Transverse colon (tissue), 4 donors: ENCODE measurements around the gene PACS1. TPM values are rescaled to one million over a fixed set of nuclear protein-coding genes. Genes with fewer than 3 reads are reported as not detected.

Source experiments
- DNase-seq: peaks from one replicate; pipeline ENCODE4 v3.0.0-alpha.2; 2019
- H3K27ac ChIP-seq, 4 donors: fragments of 200-600 bp; sonication (generic); 2 replicates each; pipeline ENCODE4 v1.5.1; 2016 to 2018; ENCODE audit warnings: inconsistent platforms in 4 of 4
- H3K27me3 ChIP-seq: fragments of 200-600 bp; sonication (generic); 2 replicates; pipeline ENCODE4 v1.5.1; 2017; ENCODE audit warnings: inconsistent platforms
- H3K36me3 ChIP-seq, 4 donors: fragments of 200-600 bp; sonication (generic); 2 replicates each; pipeline ENCODE4 v1.5.1; 2017 to 2019; ENCODE audit warnings: inconsistent platforms in 4 of 4
- H3K4me1 ChIP-seq, 4 donors: fragments of 200-600 bp; sonication (generic); 2 replicates each; pipeline ENCODE4 v1.5.1; 2017 to 2020; ENCODE audit warnings: inconsistent platforms in 4 of 4
- H3K4me3 ChIP-seq, 4 donors: fragments of 200-600 bp; sonication (generic); 1 replicate in 1 of 4; 2 replicates in 3 of 4; pipeline versions ENCODE4 v1.5.1 to v1.6.1; 2017 to 2019; ENCODE audit warnings: inconsistent platforms in 4 of 4
- H3K9me3 ChIP-seq, 2 donors: fragments of 200-600 bp; sonication (generic); 2 replicates each; pipeline ENCODE4 v1.5.1; 2017 to 2019; ENCODE audit warnings: inconsistent platforms in 2 of 2
- EP300 ChIP-seq: sonication (generic); formaldehyde crosslinking; IDR thresholded peaks from one replicate; pipeline ENCODE4 v1.6.1; 2017; ENCODE audit warnings: antibody characterized with exemption, low read depth
- POLR2A ChIP-seq: fragments of 450-650 bp; IDR thresholded peaks from one replicate; pipeline ENCODE4 v1.6.1; 2016; ENCODE audit warnings: antibody characterized with exemption, mild to moderate bottlenecking, moderate library complexity
- POLR2AphosphoS5 ChIP-seq, 3 donors: sonication (generic); formaldehyde crosslinking; IDR thresholded peaks; one replicate each; pipeline ENCODE4 v1.6.1; 2016; ENCODE audit warnings: antibody characterized with exemption in 3 of 3
- WGBS, 2 donors: methylation state at CpG; one replicate each; pipeline ENCODE4 v1.1.5; 2018; ENCODE audit warnings: low coverage in 1 of 2; 5-methylcytosine and 5-hydroxymethylcytosine counted together
- in situ Hi-C, 4 donors: fragments of 200-750 bp; cut with MboI; loops; one replicate each; pipeline versions ENCODE4 v1.15.0 to v1.15.1; 2017; ENCODE audit warnings: low sequenced_read_pairs in 3 of 4, low pct_ligation_motif_present in 1 of 4, low pct_unique_long_range_greater_than_20kb in 1 of 4
- intact Hi-C: fragments of 100-400 bp; cut with DNase I; formaldehyde crosslinking; loops from one replicate; pipeline ENCODE4 v1.15.1; 2023; ENCODE audit warnings: low total_unique reads
- total RNA-seq, 4 donors: library from RNA; depleted of rRNA; stranded (reverse); fragments of >200 nt; gene quantifications; one replicate each; pipeline ENCODE4 v1.1.0, GENCODE V29; 2016
- TF ChIP-seq, protein P1 (sequence below), 5 experiments: fragments of 200-600 bp in 3 of 5; fragments of 450-650 bp in 2 of 5; sonication (generic) in 3 of 5; IDR thresholded peaks; 1 replicate in 2 of 5; 2 replicates in 3 of 5; pipeline ENCODE4 v1.5.1; 2016 to 2017; ENCODE audit warnings: antibody characterized with exemption in 5 of 5, inconsistent platforms in 3 of 5, mild to moderate bottlenecking in 2 of 5, moderate library complexity in 1 of 5

Gene PACS1
- total RNA-seq, 4 donors from 2014 or later, result 9.8 to 52.0 (median 27.2) TPM

DNA sequence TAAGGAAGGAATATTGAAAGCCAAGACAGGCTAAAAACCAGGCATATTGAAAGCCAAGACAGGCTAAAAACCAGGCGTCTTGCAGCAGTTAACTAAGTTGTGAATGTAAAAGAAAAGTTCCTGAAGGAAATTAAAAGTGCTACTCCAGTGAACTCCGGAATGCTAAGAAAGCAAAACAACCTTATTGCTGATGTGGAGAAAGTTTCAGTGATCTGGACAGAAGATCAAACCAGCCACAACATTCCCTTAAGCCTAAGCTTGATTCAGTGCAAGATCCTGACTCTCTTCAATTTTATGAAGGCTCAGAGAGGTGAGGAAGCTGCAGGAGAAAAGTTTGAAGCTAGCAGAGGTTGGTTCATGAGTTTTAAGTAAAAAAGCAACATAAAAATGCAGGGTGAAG is 51.4 kb downstream of the PACS1 start:
- no peaks in the 10 kb centered on the region for H3K27me3 ChIP-seq
- TF ChIP-seq, protein P1, sequence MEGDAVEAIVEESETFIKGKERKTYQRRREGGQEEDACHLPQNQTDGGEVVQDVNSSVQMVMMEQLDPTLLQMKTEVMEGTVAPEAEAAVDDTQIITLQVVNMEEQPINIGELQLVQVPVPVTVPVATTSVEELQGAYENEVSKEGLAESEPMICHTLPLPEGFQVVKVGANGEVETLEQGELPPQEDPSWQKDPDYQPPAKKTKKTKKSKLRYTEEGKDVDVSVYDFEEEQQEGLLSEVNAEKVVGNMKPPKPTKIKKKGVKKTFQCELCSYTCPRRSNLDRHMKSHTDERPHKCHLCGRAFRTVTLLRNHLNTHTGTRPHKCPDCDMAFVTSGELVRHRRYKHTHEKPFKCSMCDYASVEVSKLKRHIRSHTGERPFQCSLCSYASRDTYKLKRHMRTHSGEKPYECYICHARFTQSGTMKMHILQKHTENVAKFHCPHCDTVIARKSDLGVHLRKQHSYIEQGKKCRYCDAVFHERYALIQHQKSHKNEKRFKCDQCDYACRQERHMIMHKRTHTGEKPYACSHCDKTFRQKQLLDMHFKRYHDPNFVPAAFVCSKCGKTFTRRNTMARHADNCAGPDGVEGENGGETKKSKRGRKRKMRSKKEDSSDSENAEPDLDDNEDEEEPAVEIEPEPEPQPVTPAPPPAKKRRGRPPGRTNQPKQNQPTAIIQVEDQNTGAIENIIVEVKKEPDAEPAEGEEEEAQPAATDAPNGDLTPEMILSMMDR (IDR thresholded peaks at IDR 0.05), result no peak
- TF ChIP-seq POLR2A (no peak), EP300 (no peak), POLR2AphosphoS5 (IDR thresholded peaks at IDR 0.05) (no peak)
- intact Hi-C loops (no loop called here), in situ Hi-C loops (no loop called here)
- no peak for DNase-seq
- WGBS, 2 donors, result 87 to 95% methylated on average over 2 of the region's 2 CpGs
- H3K9me3 ChIP-seq, result no peaks in the 10 kb centered on the region
- no peak overlapping the region for H3K4me3 ChIP-seq
- H3K4me1 ChIP-seq, result peaks cover 4 to 25% (median 8%) of the 10 kb centered on the region in 4 donors
- H3K36me3 ChIP-seq, result no peaks in the 10 kb centered on the region
- H3K27ac ChIP-seq, result no peak overlapping the region

- H3K9me3 ChIP-seq, result no peaks in the 10 kb centered on the region
- peaks cover 4 to 26% (median 16%) of the 10 kb centered on the region in 4 donors for H3K4me1 ChIP-seq
- no peak for DNase-seq
- 38 to 60% methylated on average over 5 to 6 of the region's 6 CpGs for WGBS, 2 donors
- H3K27ac ChIP-seq, result peak overlapping the region in 1 of 4 donors; percentile 28
- H3K4me3 ChIP-seq, result no peak overlapping the region
- no peak for TF ChIP-seq POLR2AphosphoS5 (IDR thresholded peaks at IDR 0.05)
- TF ChIP-seq POLR2A, result no peak
- TF ChIP-seq, protein P1 (IDR thresholded peaks at IDR 0.05), result no peak
- TF ChIP-seq EP300, result no peak
- H3K36me3 ChIP-seq, result no peaks in the 10 kb centered on the region
- in situ Hi-C loops, result no loop called here
- intact Hi-C loops, result no loop called here
- H3K27me3 ChIP-seq, result no peaks in the 10 kb centered on the region
Observed at GRCh38 chr11:66123902-66124301, 53.8 kb downstream of the PACS1 start.

GRCh38 chr11:66124564-66124963 is 54.5 kb downstream of the PACS1 start:
- 83 to 99% methylated on average over 3 of the region's 3 CpGs for WGBS, 2 donors
- Histone ChIP-seq H3K4me1 (peaks cover 4 to 23% (median 14%) of the 10 kb centered on the region in 4 donors), H3K9me3 (no peaks in the 10 kb centered on the region), H3K36me3 (no peaks in the 10 kb centered on the region), H3K27me3 (no peaks in the 10 kb centered on the region), H3K27ac (no peak overlapping the region), H3K4me3 (no peak overlapping the region)
- in situ Hi-C loops (no loop called here), intact Hi-C loops (no loop called here)
- no peak for DNase-seq
- TF ChIP-seq POLR2AphosphoS5 (IDR thresholded peaks at IDR 0.05) (no peak), POLR2A (no peak), EP300 (no peak)
- TF ChIP-seq, protein P1 (IDR thresholded peaks at IDR 0.05), result no peak

DNA sequence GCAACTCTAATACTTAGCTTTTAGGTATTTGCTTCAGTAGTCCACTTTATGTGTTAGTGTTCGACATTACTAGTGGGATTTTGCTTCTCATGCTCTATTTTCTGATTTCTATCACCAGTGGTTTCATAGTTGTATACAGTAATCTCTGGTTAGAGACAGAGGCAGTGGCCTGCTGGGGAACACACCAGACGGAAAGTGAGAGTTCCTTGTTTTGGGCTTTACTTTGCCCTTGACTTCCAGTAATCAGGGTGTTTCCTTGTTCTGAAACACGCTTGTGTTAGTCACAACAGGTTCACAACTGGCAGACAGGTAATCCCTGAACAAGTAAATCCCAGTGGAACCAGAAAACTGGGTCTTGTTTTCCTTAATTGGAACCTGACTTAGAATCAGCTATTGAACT is 56.0 kb downstream of the PACS1 start:
- Histone ChIP-seq H3K27ac (peak overlapping the region in 2 of 4 donors; percentile 48 to 53), H3K27me3 (no peaks in the 10 kb centered on the region), H3K4me1 (peaks cover 4 to 23% (median 14%) of the 10 kb centered on the region in 4 donors), H3K9me3 (no peaks in the 10 kb centered on the region), H3K4me3 (no peak overlapping the region), H3K36me3 (no peaks in the 10 kb centered on the region)
- no peak for DNase-seq
- TF ChIP-seq, protein P1 (IDR thresholded peaks at IDR 0.05), result no peak
- TF ChIP-seq EP300, result no peak
- no peak for TF ChIP-seq POLR2AphosphoS5 (IDR thresholded peaks at IDR 0.05)
- TF ChIP-seq POLR2A, result no peak
- 56 to 86% methylated on average over 1 to 3 of the region's 3 CpGs for WGBS, 2 donors
- in situ Hi-C loops (no loop called here), intact Hi-C loops (no loop called here)
